ENCODE results near the gene LDB3.

DNA sequence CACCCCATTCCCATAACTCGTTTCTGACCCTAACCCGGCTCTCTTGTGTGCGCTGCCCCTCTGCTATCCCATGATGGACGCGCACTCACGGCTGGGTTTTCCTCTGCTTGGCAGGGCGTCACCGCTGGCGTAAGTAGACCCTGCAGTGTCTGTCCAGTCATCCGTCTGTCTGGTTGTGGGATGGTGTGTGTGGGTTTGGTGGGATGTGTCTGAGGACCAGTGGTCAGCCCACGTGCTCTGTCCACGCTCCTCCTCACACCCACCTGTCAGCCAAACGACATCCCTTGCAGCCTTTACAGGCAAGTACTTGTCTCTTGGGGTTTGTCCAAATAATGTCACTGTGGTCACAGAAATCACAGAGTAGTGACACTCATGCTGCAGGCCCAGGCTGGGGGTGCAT, 20.8 kb downstream of the LDB3 start:
- TF ChIP-seq EZH2 (optimal IDR thresholded peaks at IDR 0.05; ENCODE audit: low read depth, low read length), result no peak
- TF ChIP-seq, protein P1, sequence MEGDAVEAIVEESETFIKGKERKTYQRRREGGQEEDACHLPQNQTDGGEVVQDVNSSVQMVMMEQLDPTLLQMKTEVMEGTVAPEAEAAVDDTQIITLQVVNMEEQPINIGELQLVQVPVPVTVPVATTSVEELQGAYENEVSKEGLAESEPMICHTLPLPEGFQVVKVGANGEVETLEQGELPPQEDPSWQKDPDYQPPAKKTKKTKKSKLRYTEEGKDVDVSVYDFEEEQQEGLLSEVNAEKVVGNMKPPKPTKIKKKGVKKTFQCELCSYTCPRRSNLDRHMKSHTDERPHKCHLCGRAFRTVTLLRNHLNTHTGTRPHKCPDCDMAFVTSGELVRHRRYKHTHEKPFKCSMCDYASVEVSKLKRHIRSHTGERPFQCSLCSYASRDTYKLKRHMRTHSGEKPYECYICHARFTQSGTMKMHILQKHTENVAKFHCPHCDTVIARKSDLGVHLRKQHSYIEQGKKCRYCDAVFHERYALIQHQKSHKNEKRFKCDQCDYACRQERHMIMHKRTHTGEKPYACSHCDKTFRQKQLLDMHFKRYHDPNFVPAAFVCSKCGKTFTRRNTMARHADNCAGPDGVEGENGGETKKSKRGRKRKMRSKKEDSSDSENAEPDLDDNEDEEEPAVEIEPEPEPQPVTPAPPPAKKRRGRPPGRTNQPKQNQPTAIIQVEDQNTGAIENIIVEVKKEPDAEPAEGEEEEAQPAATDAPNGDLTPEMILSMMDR (IDR thresholded peaks at IDR 0.05; ENCODE audit: low read length), result no peak
